Measurements from ENCODE around the gene DAGLA.

DAGLA gene

GRCh38 chr11:61768376-61769076 lies 88.3 kb downstream of the DAGLA start:
- peaks cover 13% of the 10 kb centered on the region for H3K4me1 ChIP-seq
- no peaks in the 10 kb centered on the region for H3K9me3 ChIP-seq
- no peak overlapping the region for H3K4me3 ChIP-seq (ENCODE audit: low read depth, low read length)
- TF ChIP-seq CTCF (IDR thresholded peaks at IDR 0.05; ENCODE audit: low read depth, low read length): no peak
- no peaks in the 10 kb centered on the region for H3K36me3 ChIP-seq
- DNase-seq: no peak
- H3K27me3 ChIP-seq: no peaks in the 10 kb centered on the region

GRCh38 chr11:61769169-61769920 lies 89.2 kb downstream of the DAGLA start:
- TF ChIP-seq CTCF (IDR thresholded peaks at IDR 0.05; ENCODE audit: low read depth, low read length): no peak
- Histone ChIP-seq H3K36me3 (no peaks in the 10 kb centered on the region), H3K9me3 (no peaks in the 10 kb centered on the region), H3K4me3 (ENCODE audit: low read depth, low read length) (no peak overlapping the region), H3K4me1 (peaks cover 17% of the 10 kb centered on the region), H3K27me3 (no peaks in the 10 kb centered on the region)
- DNase-seq: no peak

GRCh38 chr11:61769946-61770683 lies 89.9 kb downstream of the DAGLA start:
- Histone ChIP-seq H3K4me1 (peaks cover 17% of the 10 kb centered on the region), H3K27me3 (no peaks in the 10 kb centered on the region), H3K9me3 (no peaks in the 10 kb centered on the region), H3K4me3 (ENCODE audit: low read depth, low read length) (no peak overlapping the region), H3K36me3 (no peaks in the 10 kb centered on the region)
- no peak for DNase-seq
- no peak for TF ChIP-seq CTCF (IDR thresholded peaks at IDR 0.05; ENCODE audit: low read depth, low read length)

- Histone ChIP-seq H3K4me1 (peaks cover 19% of the 10 kb centered on the region), H3K36me3 (no peaks in the 10 kb centered on the region), H3K9me3 (no peaks in the 10 kb centered on the region), H3K27me3 (no peaks in the 10 kb centered on the region), H3K4me3 (ENCODE audit: low read depth, low read length) (no peak overlapping the region)
- no peak for TF ChIP-seq CTCF (IDR thresholded peaks at IDR 0.05; ENCODE audit: low read depth, low read length)
- DNase-seq: no peak
Measured at GRCh38 chr11:61771195-61771894, 91.2 kb downstream of the DAGLA start.

- DNase-seq: no peak
- H3K4me3 ChIP-seq (ENCODE audit: low read depth, low read length): no peak overlapping the region
Measured at GRCh38 chr11:61771985-61772455, 91.8 kb downstream of the DAGLA start.

More at GRCh38 chr11:61771985-61772455, 91.8 kb downstream of the DAGLA start:
- H3K4me1 ChIP-seq: peaks cover 20% of the 10 kb centered on the region
- no peaks in the 10 kb centered on the region for H3K36me3 ChIP-seq
- no peaks in the 10 kb centered on the region for H3K27me3 ChIP-seq
- no peaks in the 10 kb centered on the region for H3K9me3 ChIP-seq
- TF ChIP-seq CTCF (IDR thresholded peaks at IDR 0.05; ENCODE audit: low read depth, low read length): no peak
